ENCODE measurements around the gene KCNT2.

KCNT2 gene

DNA sequence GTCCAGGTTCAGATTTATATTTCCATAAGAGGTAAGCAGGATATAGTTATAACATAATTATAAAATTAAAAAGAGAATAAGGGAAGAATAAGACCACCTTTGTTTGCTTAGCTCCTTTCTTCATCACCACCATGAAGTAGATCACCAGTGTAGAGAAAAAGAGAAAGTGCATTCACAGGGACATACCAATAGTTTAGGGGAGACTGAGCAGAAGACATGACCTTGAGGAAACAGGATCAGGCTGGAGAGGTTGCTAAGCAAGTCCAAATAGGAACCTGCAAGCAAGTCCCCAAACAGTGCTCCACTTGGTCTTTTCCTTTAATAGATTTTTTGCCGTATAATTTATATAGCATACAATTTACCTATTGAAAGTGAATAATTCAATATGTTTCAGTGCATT is 63.0 kb downstream of the KCNT2 start:
- no peak for DNase-seq
- Histone ChIP-seq H3K27ac (ENCODE audit: low read length) (no peak overlapping the region), H3K4me1 (ENCODE audit: low read length) (no peaks in the 10 kb centered on the region), H3K9ac (ENCODE audit: low read length) (no peak overlapping the region), H3K4me3 (ENCODE audit: low read length) (no peak overlapping the region), H3K27me3 (replicated peaks; ENCODE audit: insufficient read depth, low read length) (no peaks in the 10 kb centered on the region), H3K9me2 (replicated peaks; ENCODE audit: insufficient read depth, low read length) (no peaks in the 10 kb centered on the region), H3K36me3 (replicated peaks; ENCODE audit: insufficient read depth, low read length) (no peaks in the 10 kb centered on the region), H3K79me2 (ENCODE audit: low read length) (no peaks in the 10 kb centered on the region), H3F3A (ENCODE audit: insufficient read depth, low read length) (no peaks in the 10 kb centered on the region), H3K9me3 (replicated peaks; ENCODE audit: insufficient read depth, low read length) (no peaks in the 10 kb centered on the region), H3K4me2 (ENCODE audit: low read depth, low read length) (no peak overlapping the region), H4K20me1 (ENCODE audit: insufficient read depth, low read length) (no peaks in the 10 kb centered on the region), H2AFZ (ENCODE audit: low read length) (no peak overlapping the region)
- TF ChIP-seq EZH2phosphoT487 (IDR thresholded peaks at IDR 0.05; ENCODE audit: low read length), result no peak
- TF ChIP-seq, protein P1, sequence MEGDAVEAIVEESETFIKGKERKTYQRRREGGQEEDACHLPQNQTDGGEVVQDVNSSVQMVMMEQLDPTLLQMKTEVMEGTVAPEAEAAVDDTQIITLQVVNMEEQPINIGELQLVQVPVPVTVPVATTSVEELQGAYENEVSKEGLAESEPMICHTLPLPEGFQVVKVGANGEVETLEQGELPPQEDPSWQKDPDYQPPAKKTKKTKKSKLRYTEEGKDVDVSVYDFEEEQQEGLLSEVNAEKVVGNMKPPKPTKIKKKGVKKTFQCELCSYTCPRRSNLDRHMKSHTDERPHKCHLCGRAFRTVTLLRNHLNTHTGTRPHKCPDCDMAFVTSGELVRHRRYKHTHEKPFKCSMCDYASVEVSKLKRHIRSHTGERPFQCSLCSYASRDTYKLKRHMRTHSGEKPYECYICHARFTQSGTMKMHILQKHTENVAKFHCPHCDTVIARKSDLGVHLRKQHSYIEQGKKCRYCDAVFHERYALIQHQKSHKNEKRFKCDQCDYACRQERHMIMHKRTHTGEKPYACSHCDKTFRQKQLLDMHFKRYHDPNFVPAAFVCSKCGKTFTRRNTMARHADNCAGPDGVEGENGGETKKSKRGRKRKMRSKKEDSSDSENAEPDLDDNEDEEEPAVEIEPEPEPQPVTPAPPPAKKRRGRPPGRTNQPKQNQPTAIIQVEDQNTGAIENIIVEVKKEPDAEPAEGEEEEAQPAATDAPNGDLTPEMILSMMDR (IDR thresholded peaks at IDR 0.05; ENCODE audit: low read length), result no peak
- no peak for TF ChIP-seq EZH2 (optimal IDR thresholded peaks at IDR 0.05; ENCODE audit: low read depth, low read length)

DNA sequence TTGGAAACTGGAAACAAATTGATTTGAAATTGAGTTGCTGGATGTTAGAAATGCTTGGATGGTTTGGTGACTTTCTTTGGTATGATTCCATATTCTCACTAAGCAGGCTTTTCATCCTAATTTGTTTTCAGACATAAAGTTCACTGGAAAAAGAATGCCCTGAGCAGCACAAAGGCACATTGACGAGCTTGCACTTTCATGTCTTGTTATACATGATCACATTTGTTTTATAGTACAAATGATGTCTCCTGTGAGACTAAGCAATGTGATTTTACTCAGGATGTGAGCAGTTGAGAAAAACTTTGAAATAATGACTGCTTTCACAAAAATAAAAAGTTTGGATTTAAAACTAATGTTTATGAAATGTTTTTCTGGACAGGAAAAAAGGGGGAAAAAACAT is 63.6 kb downstream of the KCNT2 start:
- Histone ChIP-seq H3K4me1 (ENCODE audit: low read length) (no peaks in the 10 kb centered on the region), H3K79me2 (ENCODE audit: low read length) (no peaks in the 10 kb centered on the region), H3K9me3 (replicated peaks; ENCODE audit: insufficient read depth, low read length) (no peaks in the 10 kb centered on the region), H4K20me1 (ENCODE audit: insufficient read depth, low read length) (no peaks in the 10 kb centered on the region), H3K9ac (ENCODE audit: low read length) (no peak overlapping the region), H3K4me3 (ENCODE audit: low read length) (no peak overlapping the region), H3F3A (ENCODE audit: insufficient read depth, low read length) (no peaks in the 10 kb centered on the region), H3K9me2 (replicated peaks; ENCODE audit: insufficient read depth, low read length) (no peaks in the 10 kb centered on the region), H3K27me3 (replicated peaks; ENCODE audit: insufficient read depth, low read length) (no peaks in the 10 kb centered on the region), H3K4me2 (ENCODE audit: low read depth, low read length) (no peak overlapping the region), H2AFZ (ENCODE audit: low read length) (no peak overlapping the region), H3K27ac (ENCODE audit: low read length) (no peak overlapping the region), H3K36me3 (replicated peaks; ENCODE audit: insufficient read depth, low read length) (no peaks in the 10 kb centered on the region)
- TF ChIP-seq EZH2phosphoT487 (IDR thresholded peaks at IDR 0.05; ENCODE audit: low read length) (no peak), EZH2 (optimal IDR thresholded peaks at IDR 0.05; ENCODE audit: low read depth, low read length) (no peak)
- TF ChIP-seq, protein P1 (IDR thresholded peaks at IDR 0.05; ENCODE audit: low read length), result no peak
- DNase-seq, result no peak

DNA sequence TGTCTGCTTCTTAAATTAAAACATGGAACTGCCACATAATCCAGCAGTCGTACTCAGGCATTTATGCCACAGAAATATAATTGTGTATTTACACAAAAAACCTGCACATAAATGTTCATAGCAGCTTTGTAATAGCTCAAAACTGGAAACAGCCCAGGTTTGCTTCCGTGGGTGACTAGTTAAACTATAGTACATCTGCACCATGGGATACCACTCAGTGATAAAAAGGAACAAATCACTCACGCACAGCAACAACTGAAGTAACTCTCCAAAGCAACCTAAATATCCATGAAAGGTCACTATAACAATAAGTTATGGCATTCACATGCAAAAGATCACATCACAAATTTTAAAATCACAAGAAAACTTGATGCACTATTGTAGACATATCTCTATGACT is 64.4 kb downstream of the KCNT2 start:
- Histone ChIP-seq H3K27ac (ENCODE audit: low read length) (no peak overlapping the region), H2AFZ (ENCODE audit: low read length) (no peak overlapping the region), H4K20me1 (ENCODE audit: insufficient read depth, low read length) (no peaks in the 10 kb centered on the region), H3K4me1 (ENCODE audit: low read length) (no peaks in the 10 kb centered on the region), H3K36me3 (replicated peaks; ENCODE audit: insufficient read depth, low read length) (no peaks in the 10 kb centered on the region), H3K9me3 (replicated peaks; ENCODE audit: insufficient read depth, low read length) (no peaks in the 10 kb centered on the region), H3K27me3 (replicated peaks; ENCODE audit: insufficient read depth, low read length) (no peaks in the 10 kb centered on the region), H3K9me2 (replicated peaks; ENCODE audit: insufficient read depth, low read length) (no peaks in the 10 kb centered on the region), H3F3A (ENCODE audit: insufficient read depth, low read length) (no peaks in the 10 kb centered on the region), H3K4me2 (ENCODE audit: low read depth, low read length) (no peak overlapping the region), H3K9ac (ENCODE audit: low read length) (no peak overlapping the region), H3K79me2 (ENCODE audit: low read length) (no peaks in the 10 kb centered on the region), H3K4me3 (ENCODE audit: low read length) (no peak overlapping the region)
- DNase-seq, result no peak
- TF ChIP-seq EZH2 (optimal IDR thresholded peaks at IDR 0.05; ENCODE audit: low read depth, low read length) (no peak), EZH2phosphoT487 (IDR thresholded peaks at IDR 0.05; ENCODE audit: low read length) (no peak)
- TF ChIP-seq, protein P1 (IDR thresholded peaks at IDR 0.05; ENCODE audit: low read length), result no peak
